ENCODE measurements around the gene AFF3. TPM values are rescaled to one million over a fixed set of nuclear protein-coding genes. Genes with fewer than 3 reads are reported as not detected.

Gene AFF3
- total and polyA plus RNA-seq, 4 donors: 4.2 to 90.9 (median 14.6) TPM

- DNase-seq: no peak
- Histone ChIP-seq H3K36me3 (ENCODE audit: control insufficient read depth in 4 of 4, insufficient read depth in 4 of 4, low read length in 4 of 4) (no peaks in the 10 kb centered on the region), H3K9me3 (ENCODE audit: control insufficient read depth in 4 of 4, insufficient read depth in 3 of 4, low read length in 3 of 4) (peaks cover 0 to 3% (median 0%) of the 10 kb centered on the region in 4 donors), H3K4me1 (ENCODE audit: control insufficient read depth in 5 of 5, insufficient read depth in 5 of 5, low read length in 5 of 5) (peaks cover 0 to 7% (median 4%) of the 10 kb centered on the region in 5 donors), H3K9ac (ENCODE audit: insufficient read depth in 1 of 2, low read length in 2 of 2) (no peak overlapping the region), H3K27ac (ENCODE audit: low read depth in 1 of 2, low read length in 1 of 2) (no peak overlapping the region), H3K27me3 (ENCODE audit: control insufficient read depth in 3 of 3, insufficient read depth in 3 of 3, low read length in 2 of 3) (no peaks in the 10 kb centered on the region), H3K4me3 (no peak overlapping the region)
- ATAC-seq (ENCODE audit: insufficient read depth, low FRiP score): no peak
- TF ChIP-seq CTCF (IDR thresholded peaks at IDR 0.05; ENCODE audit: control extremely low read depth, extremely low read depth): no peak
- 84 to 85% methylated on average over 3 of the region's 3 CpGs for WGBS, 2 donors
Observed at GRCh38 chr2:99631700-99632099, 510.7 kb downstream of the AFF3 start.

- 92 to 94% methylated on average over 5 of the region's 5 CpGs for WGBS, 2 donors
- H3K27ac ChIP-seq (ENCODE audit: low read depth in 1 of 2, low read length in 1 of 2): no peak overlapping the region
- no peak overlapping the region for H3K9ac ChIP-seq (ENCODE audit: insufficient read depth in 1 of 2, low read length in 2 of 2)
- no peaks in the 10 kb centered on the region for H3K36me3 ChIP-seq (ENCODE audit: control insufficient read depth in 4 of 4, insufficient read depth in 4 of 4, low read length in 4 of 4)
- H3K27me3 ChIP-seq (ENCODE audit: control insufficient read depth in 3 of 3, insufficient read depth in 3 of 3, low read length in 2 of 3): no peaks in the 10 kb centered on the region
- peaks cover 0 to 4% (median 0%) of the 10 kb centered on the region in 5 donors for H3K4me1 ChIP-seq (ENCODE audit: control insufficient read depth in 5 of 5, insufficient read depth in 5 of 5, low read length in 5 of 5)
- H3K4me3 ChIP-seq: no peak overlapping the region
- DNase-seq (no peak), ATAC-seq (ENCODE audit: insufficient read depth, low FRiP score) (no peak)
- H3K9me3 ChIP-seq (ENCODE audit: control insufficient read depth in 4 of 4, insufficient read depth in 3 of 4, low read length in 3 of 4): peaks cover 0 to 3% (median 0%) of the 10 kb centered on the region in 4 donors
- no peak for TF ChIP-seq CTCF (IDR thresholded peaks at IDR 0.05; ENCODE audit: control extremely low read depth, extremely low read depth)
Observed at GRCh38 chr2:99629320-99629719, 513.1 kb downstream of the AFF3 start.

GRCh38 chr2:99626158-99626557, 516.2 kb downstream of the AFF3 start:
- Histone ChIP-seq H3K9ac (ENCODE audit: insufficient read depth in 1 of 2, low read length in 2 of 2) (no peak overlapping the region), H3K27me3 (ENCODE audit: control insufficient read depth in 3 of 3, insufficient read depth in 3 of 3, low read length in 2 of 3) (no peaks in the 10 kb centered on the region), H3K4me3 (no peak overlapping the region), H3K36me3 (ENCODE audit: control insufficient read depth in 4 of 4, insufficient read depth in 4 of 4, low read length in 4 of 4) (no peaks in the 10 kb centered on the region), H3K4me1 (ENCODE audit: control insufficient read depth in 5 of 5, insufficient read depth in 5 of 5, low read length in 5 of 5) (peaks cover 0 to 4% (median 1%) of the 10 kb centered on the region in 5 donors), H3K9me3 (ENCODE audit: control insufficient read depth in 4 of 4, insufficient read depth in 3 of 4, low read length in 3 of 4) (peaks cover 0 to 2% (median 0%) of the 10 kb centered on the region in 4 donors), H3K27ac (ENCODE audit: low read depth in 1 of 2, low read length in 1 of 2) (no peak overlapping the region)
- TF ChIP-seq CTCF (IDR thresholded peaks at IDR 0.05; ENCODE audit: control extremely low read depth, extremely low read depth): no peak
- DNase-seq (no peak), ATAC-seq (ENCODE audit: insufficient read depth, low FRiP score) (no peak)
- 58 to 71% methylated on average over 1 of the region's 1 CpG for WGBS, 2 donors

- Histone ChIP-seq H3K36me3 (ENCODE audit: control insufficient read depth in 4 of 4, insufficient read depth in 4 of 4, low read length in 4 of 4) (no peaks in the 10 kb centered on the region), H3K4me1 (ENCODE audit: control insufficient read depth in 5 of 5, insufficient read depth in 5 of 5, low read length in 5 of 5) (peaks cover 0 to 5% (median 1%) of the 10 kb centered on the region in 5 donors), H3K9me3 (ENCODE audit: control insufficient read depth in 4 of 4, insufficient read depth in 3 of 4, low read length in 3 of 4) (peaks cover 0 to 2% (median 0%) of the 10 kb centered on the region in 4 donors), H3K27me3 (ENCODE audit: control insufficient read depth in 3 of 3, insufficient read depth in 3 of 3, low read length in 2 of 3) (no peaks in the 10 kb centered on the region), H3K9ac (ENCODE audit: insufficient read depth in 1 of 2, low read length in 2 of 2) (no peak overlapping the region), H3K4me3 (no peak overlapping the region), H3K27ac (ENCODE audit: low read depth in 1 of 2, low read length in 1 of 2) (no peak overlapping the region)
- TF ChIP-seq CTCF (IDR thresholded peaks at IDR 0.05; ENCODE audit: control extremely low read depth, extremely low read depth): no peak
- no peak for ATAC-seq (ENCODE audit: insufficient read depth, low FRiP score)
- DNase-seq: no peak
- WGBS, 2 donors: 68 to 86% methylated on average over 10 of the region's 10 CpGs
Observed at GRCh38 chr2:99624677-99625076, 517.7 kb downstream of the AFF3 start.

All from lung (tissue), 12 donors.